Measurements from ENCODE around the gene COQ5.

COQ5 gene

DNA sequence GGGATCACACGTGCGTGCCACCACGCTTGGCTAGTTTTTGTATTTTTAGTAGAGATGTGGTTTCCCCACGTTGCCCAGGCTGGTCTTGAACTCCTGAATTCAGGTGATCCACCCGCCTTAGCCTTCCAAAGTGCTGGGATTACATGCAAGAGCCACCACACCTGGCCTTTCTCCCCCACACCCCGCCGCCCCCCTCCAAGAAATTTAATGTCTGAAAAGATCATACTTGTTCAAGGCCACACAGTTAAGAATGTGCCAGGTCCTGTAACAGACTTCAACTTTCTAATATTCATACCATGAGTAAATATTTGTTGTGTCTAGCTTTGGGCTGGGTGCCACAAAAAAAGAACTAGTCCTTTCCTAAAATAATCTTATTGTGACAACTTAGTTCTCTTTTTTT is 73.7 kb downstream of the COQ5 start:
- no peak overlapping the region for H3K9ac ChIP-seq
- H3K36me3 ChIP-seq (ENCODE audit: insufficient read depth), result no peaks in the 10 kb centered on the region
- no peak overlapping the region for H3K27ac ChIP-seq
- H3K4me3 ChIP-seq (IDR thresholded peaks at IDR 0.05; ENCODE audit: insufficient read depth, low read depth, low read length), result no peak overlapping the region
- TF ChIP-seq CTCF (conservative IDR thresholded peaks at IDR 0.05; ENCODE audit: low read depth, low read length), result no peak
- H3K4me2 ChIP-seq, result no peak overlapping the region
- H3K27me3 ChIP-seq (ENCODE audit: insufficient read depth, low read depth), result no peaks in the 10 kb centered on the region
- peaks cover 5% of the 10 kb centered on the region; the same call in 1 of the 2 replicates for H3K79me2 ChIP-seq (ENCODE audit: insufficient read depth, low read depth)
- no peaks in the 10 kb centered on the region for H4K20me1 ChIP-seq (ENCODE audit: insufficient read depth)
- peaks cover 14% of the 10 kb centered on the region for H3K4me1 ChIP-seq (ENCODE audit: low read depth, poor library complexity, severe bottlenecking)
- no peak overlapping the region for H2AFZ ChIP-seq (ENCODE audit: low read depth)

GRCh38 chr12:120453977-120454376 is 75.0 kb downstream of the COQ5 start:
- Histone ChIP-seq H3K9ac (no peak overlapping the region), H3K36me3 (ENCODE audit: insufficient read depth) (no peaks in the 10 kb centered on the region), H3K4me3 (IDR thresholded peaks at IDR 0.05; ENCODE audit: insufficient read depth, low read depth, low read length) (no peak overlapping the region), H3K79me2 (ENCODE audit: insufficient read depth, low read depth) (peaks cover 11% of the 10 kb centered on the region; the same call in 1 of the 2 replicates), H4K20me1 (ENCODE audit: insufficient read depth) (no peaks in the 10 kb centered on the region), H3K27ac (no peak overlapping the region), H2AFZ (ENCODE audit: low read depth) (no peak overlapping the region), H3K4me2 (no peak overlapping the region), H3K4me1 (ENCODE audit: low read depth, poor library complexity, severe bottlenecking) (peaks cover 14% of the 10 kb centered on the region), H3K27me3 (ENCODE audit: insufficient read depth, low read depth) (no peaks in the 10 kb centered on the region)
- peak; percentile 58 for TF ChIP-seq CTCF (conservative IDR thresholded peaks at IDR 0.05; ENCODE audit: low read depth, low read length)

All from KMS-11 (cell line).